NCI-H1436 treated with DMSO at 0.1 percent for 48 hours (cell line): ENCODE measurements around the gene CDR2.
"Not testable (repeated sequence)": the region's sequence is repeated elsewhere in the genome, so short reads cannot be mapped to it uniquely, and the experiment has no call there.

Experiments
- DNase-seq: peaks from one replicate; lab custom pipeline; 2025; lab: John Stamatoyannopoulos, UW

The CDR2 gene

GRCh38 chr16:22375963-22376640, 1.7 kb upstream of the CDR2 start:
- DNase-seq: no peak

DNA sequence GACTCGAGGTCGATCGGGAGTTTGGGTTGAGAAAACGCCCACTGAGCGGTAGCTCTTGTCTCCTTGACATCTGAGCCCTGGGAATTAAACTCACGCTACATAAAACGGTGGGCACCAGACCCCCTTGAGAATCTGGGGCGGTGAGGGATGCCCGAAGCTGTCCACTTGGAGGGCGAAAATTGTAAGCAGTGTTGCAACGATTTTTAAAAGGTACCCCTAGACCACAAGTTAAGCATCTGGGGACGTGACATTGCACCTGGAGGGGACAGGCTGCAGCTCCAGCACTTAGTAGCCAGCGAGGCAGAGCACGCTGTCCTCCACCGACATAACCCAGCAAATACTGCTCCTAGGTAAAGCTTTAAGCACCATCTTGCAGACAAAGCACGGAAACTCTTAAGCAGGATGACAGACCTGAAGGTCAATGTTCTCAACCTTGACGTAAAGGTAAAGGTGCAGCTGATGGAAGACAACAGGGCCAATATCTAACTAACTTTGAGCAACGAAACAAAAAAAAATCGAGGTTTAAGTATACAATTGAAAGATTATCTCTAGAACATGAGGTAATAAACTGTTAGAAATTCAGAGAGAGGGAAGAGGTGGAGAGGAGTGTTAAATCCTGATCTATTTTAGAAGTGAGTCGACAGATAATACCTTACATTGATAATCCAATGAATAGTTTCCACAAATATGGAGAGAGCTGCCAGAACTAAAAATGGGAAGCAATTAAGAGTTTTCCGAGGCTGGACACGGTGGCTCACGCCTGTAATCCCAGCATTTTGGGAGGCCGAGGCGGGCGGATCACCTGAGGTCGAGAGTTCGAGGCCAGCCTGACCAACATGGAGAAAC, 921 bp upstream of the CDR2 start:
- DNase-seq: no peak

DNA sequence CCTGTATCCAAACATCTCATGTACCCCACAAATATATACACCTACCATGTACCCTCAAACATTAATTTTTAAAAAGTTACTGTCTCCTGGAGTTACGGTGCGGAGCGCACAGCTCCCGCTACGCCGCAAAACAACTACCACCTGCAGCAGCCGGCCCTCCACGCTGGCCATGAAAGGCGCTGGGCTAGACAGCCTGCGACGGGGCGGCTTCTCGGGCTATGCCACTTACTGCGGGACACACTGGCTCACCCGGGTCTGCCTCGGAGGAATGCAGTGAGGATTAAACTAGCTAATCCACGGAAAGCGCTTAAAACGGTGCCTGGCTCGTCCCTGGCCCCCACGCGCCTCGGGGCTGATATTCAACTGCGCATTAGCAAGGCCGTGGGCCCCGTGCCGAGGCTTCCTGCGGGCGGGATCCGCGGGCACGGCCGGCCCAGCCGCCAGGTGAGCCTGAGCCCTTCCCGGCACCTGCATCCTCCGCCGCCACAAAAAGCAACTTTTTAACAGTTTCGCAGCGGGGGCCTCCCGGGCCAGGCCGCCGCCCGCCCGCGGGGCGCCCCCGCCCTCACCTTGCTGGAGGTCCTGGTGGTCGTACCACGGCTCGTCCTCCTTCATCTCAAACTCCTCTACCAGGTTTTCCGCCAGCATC, 633 bp downstream of the CDR2 start:
- DNase-seq: no peak

- DNase-seq: no peak
These were observed 1.3 kb downstream of the CDR2 start for GRCh38 chr16:22372882-22373661.

DNA sequence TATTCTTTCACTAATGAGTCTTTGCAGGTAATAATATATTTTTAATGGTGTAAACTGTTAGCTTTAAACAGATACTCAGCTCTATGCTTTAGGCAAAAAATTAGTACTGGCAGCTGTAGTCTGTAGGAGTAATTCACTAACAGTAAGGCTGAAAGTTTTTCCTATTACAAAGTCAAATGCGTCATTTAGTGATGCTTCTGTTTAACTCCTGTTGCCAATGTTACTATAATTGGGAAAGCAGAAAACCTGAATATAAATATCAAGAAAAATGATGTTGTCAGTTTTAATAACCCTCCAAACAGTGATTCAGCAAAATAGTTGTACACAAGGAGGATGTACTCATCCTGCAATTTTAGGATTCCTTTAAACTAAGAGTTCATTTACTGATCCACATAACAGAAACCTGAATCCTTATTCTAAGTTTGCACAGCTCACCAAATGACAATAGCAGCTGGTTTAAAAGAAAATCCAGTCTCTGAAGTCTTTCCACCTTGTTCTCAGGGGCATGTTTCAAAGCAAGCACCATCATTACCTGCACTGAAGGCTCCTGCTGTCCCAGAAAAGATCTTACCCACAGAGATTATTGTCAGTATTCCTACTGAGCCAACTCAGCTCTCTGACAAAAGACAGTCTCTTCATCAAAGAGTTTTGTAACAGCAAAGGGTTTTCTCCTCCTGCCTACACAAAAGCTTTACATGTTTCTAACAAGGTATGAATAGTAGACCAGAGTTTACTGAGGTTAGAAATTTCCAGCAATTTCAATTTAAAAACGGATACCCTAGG, 4.2 kb downstream of the CDR2 start:
- no peak for DNase-seq

- DNase-seq: no peak
These were observed 5.1 kb downstream of the CDR2 start for GRCh38 chr16:22369221-22369811.

GRCh38 chr16:22368200-22368826, 6.1 kb downstream of the CDR2 start:
- not testable (repeated sequence) for DNase-seq

DNA sequence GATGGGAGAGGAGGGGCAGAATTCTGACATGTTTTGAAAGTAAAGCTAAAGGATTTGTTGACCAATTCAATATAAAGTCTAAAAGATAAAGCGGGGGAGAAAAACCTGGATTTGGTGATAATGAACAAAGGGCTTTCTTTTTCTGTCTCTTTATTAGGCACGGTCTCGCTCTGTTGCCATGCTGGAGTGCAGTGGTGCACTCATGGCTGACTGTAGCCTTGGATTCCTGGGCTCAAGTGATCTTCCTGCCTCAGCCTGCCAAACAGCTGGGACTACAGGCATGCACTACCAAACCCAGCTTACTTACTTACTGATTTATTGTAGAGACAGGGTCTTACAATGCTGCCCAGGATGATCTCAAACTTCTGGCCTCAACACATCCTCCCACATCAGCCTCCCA, 7.5 kb downstream of the CDR2 start:
- no peak for DNase-seq

DNA sequence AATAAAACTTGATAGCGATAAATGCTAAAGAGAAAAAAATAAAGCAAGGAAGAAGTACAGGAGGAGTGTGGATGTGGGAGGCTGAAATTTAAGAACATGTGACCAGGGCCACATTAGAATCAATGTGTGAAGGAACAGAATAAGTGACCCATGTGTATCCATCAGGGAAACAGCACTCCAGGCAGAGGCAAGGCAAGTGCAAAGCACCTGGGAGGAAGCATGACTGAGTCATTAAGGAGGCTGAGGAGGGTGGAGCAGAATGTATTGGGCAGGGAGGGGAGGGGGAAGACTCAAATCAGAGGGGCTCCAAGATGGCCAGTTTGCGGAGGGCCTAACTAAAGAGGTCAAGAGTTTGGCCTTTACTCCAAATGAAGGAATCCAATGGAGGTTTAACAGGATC, 8.0 kb downstream of the CDR2 start:
- DNase-seq: no peak

DNA sequence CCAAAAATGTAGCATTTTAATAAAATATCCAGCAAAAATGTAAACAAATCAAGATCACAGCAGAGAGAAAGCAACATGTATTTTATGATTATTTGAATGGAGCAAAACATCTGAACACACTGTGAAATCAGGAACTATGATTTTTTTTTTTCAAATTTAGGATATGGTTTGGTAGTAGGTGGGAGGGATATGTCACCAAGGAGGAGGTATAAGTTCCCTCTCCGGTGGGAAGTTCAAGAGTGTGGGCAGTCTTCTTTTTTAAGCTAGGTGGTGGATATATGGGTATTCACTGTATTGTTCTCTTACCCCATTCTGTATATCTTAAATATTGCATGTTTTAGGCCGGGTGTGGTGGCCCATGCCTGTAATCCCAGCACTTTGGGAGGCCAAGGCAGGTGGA, 10.2 kb downstream of the CDR2 start:
- DNase-seq: no peak

DNA sequence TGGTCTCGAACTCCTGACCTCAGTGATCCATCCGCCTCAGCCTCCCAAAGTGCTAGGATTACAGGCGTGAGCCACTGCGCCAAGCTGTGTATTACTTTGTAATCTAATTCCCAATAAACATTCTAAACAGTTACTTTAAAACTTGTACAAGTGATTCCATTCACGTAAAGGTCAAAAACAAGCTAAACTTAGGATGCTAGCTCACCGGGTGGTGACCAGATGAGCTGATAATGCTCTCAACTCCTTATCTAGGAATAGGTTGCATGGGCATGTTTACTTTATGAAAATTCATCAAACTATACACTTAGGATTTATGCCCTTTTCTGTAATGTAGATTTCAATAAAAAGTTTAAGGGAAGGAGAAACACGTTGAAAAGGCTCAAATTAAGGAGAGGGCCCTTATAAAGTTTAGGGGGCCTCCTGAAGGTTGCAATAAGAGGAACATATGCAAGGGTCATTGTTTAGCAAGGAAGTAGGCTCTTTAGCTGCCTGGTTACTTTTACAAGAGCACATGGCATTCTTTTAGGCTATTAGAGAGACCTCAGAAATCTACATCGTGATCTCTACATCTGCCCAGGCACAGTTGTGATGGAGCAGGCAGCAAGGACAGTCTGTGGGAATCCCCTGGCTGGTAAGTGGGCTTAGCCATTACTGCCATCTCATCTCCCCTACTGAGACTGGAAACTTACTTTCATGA, 13.3 kb downstream of the CDR2 start:
- DNase-seq: no peak

DNA sequence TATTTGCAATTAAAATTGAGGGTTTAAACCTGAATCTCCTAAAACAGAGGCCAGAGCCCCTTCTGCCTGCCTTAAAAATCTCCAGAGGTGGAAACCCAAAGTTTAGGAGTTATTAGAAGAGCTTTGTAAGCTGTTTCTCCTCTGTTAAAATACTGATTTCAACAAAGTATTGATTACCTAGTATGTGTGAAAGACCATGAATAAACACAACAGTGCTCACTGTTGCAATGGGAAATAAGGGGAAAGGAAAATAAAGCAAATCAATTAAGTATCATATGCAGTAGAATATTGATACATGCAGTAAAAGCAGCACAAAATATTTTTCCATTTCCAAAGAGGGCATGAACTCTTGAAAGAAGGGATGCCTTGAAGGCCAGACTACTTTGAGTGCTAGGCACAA, 14.7 kb downstream of the CDR2 start:
- no peak for DNase-seq

DNA sequence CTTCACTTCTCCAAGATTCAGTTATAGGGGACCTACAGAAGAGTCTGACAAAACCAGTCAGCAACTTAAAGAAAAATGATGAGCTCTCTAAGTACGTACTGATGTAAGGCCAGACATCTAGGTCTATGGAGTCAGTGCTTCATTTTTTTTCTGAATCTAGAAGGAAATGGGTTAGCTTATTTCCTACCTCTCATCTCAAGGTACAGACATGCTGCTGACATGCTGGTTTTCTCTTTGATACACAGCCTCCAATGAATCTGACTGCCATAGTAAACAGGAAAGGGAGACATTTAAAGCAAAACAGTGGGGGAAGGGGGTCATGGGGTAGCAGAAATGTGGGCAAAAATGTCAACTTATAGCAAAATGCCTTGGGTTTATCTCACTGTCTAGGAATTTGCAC, 16.4 kb downstream of the CDR2 start:
- DNase-seq: no peak

DNA sequence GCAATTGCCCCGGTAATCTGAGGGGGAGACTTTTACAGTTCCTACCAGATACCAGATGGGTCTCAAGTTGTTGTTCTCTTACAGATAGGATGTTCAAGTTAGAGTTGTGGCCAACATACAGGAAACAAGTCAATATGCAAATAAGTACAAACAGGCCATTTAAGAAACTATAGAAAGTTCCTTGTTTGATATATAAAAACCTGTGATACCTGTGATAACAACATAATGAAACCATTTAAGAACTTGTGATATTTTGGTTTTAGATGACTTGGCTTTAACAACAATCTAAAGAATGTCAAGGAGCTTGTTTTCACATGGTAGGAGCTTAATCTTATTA, 16.8 kb downstream of the CDR2 start:
- DNase-seq: no peak

DNA sequence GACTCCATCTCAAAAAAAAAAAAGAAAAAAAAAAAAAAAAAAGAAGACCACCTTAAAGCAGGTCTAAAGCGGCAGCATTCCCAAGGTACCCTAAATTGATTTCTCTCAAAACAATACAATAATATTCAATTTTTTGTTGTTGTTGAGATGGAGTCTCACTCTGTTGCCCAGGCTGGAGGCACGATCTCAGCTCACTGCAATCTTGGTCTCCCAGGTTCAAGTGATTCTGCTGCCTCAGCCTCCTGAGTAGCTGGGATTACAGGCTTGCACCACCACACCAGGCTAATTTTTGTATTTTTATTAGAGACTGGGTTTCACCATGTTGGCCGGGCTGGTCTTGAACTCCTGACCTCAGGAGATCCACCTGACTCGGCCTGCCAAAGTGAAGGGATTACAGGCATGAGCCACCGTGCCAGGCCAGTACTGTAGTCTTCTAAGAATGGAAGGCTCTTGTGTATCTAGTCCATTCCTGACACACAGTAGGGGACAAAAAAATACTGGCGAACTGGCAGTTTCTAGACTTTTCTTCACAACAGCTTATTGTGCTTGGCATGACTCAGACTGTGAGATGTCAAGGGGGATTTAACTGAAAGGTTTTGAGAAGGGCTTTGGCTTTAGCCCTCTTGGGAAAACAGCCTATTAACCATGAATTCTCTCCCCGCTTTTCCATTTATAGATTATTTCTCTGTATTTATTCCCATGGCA, 17.3 kb downstream of the CDR2 start:
- DNase-seq: no peak

DNA sequence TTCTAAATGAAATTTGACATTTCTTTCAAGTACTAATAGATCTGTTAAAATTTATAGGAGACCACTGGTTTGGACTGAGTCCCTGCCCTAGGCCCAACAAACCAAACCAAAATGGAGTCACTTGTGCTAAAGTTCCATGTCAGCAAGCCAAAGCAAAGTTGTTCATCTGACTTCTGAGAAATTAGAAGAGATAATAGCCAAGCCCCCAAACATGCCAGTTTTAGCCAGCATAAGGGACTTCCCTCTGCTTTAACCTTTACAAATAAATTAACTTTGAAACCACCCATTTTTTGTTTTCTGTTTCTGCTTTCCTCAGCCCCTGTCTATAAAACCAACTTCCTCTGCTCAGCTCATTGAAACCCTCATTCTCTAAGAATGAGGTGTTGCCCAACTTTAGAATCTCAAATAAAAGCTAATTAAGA, 18.9 kb downstream of the CDR2 start:
- no peak for DNase-seq

GRCh38 chr16:22353933-22354541, 20.4 kb downstream of the CDR2 start:
- no peak for DNase-seq

DNA sequence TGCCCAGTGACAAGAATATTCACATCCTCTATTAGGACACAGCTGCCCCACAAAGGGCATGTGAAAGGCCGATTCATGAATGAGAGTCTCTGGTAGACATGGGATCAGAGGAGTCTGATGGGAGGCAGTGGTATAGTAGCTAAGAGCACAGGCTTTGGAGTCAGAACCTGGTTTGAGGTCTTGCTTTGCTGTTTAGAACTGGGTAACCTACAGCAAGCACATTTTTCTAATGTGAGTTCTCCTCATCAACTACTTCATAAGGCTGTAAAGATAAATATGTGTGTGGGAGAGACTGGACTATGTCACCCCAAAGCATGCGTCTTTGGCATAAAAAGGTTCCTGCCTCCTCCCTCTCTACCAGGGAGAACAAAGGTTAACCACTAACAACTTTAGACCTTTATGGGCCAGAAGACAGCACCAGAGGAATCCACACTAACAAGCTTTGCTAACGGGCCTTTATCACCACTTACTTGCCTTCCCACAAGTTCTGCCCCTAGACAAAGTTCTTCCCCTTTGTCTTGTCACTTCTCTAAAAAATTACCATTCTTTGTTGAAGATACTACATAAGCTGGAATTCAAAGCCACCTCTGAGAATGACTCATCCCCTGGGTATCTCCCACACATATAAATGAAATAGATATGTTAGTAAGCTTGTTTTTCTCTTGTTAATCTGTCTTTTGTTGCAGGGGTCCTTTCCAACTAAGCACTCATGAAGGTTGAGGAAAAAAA, 21.1 kb downstream of the CDR2 start:
- DNase-seq: no peak
